Measurements from ENCODE around the gene PVALEF.

PVALEF gene

DNA sequence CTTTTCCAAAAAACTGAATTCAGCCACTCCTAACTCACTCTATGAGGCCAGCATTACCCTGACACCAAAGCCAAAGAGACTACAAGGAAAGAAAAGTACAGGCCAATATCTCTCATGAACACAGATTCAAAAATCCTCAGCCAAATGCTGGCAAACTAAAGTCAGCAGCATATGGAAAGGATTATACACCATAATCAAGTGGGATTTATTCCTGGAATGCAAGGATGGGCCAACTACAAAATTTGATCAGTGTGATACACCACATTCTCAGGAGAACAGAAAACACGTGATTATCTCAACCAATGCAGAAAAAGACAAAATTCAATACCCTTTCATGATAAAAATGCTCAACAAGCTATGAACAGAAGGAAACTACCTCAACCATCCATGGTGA, 8.5 kb downstream of the PVALEF start:
- TF ChIP-seq, protein P1, sequence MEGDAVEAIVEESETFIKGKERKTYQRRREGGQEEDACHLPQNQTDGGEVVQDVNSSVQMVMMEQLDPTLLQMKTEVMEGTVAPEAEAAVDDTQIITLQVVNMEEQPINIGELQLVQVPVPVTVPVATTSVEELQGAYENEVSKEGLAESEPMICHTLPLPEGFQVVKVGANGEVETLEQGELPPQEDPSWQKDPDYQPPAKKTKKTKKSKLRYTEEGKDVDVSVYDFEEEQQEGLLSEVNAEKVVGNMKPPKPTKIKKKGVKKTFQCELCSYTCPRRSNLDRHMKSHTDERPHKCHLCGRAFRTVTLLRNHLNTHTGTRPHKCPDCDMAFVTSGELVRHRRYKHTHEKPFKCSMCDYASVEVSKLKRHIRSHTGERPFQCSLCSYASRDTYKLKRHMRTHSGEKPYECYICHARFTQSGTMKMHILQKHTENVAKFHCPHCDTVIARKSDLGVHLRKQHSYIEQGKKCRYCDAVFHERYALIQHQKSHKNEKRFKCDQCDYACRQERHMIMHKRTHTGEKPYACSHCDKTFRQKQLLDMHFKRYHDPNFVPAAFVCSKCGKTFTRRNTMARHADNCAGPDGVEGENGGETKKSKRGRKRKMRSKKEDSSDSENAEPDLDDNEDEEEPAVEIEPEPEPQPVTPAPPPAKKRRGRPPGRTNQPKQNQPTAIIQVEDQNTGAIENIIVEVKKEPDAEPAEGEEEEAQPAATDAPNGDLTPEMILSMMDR (IDR thresholded peaks at IDR 0.05; ENCODE audit: low read depth, low read length, missing control alignments): no peak
- DNase-seq (ENCODE audit: low read depth): no peak
- H3K4me3 ChIP-seq (ENCODE audit: low read depth, low read length): no peak overlapping the region
- in situ Hi-C loops (cut with HindIII; ENCODE audit: low sequenced_read_pairs): no loop called here

GRCh38 chr17:81176666-81177065, 11.4 kb downstream of the PVALEF start:
- TF ChIP-seq, protein P1 (IDR thresholded peaks at IDR 0.05; ENCODE audit: low read depth, low read length, missing control alignments): no peak
- H3K4me3 ChIP-seq (ENCODE audit: low read depth, low read length): no peak overlapping the region
- no peak for DNase-seq (ENCODE audit: low read depth)
- in situ Hi-C loops (cut with HindIII; ENCODE audit: low sequenced_read_pairs): no loop called here

GRCh38 chr17:81178136-81179091, 13.1 kb downstream of the PVALEF start:
- in situ Hi-C loops (cut with HindIII; ENCODE audit: low sequenced_read_pairs): no loop called here

DNA sequence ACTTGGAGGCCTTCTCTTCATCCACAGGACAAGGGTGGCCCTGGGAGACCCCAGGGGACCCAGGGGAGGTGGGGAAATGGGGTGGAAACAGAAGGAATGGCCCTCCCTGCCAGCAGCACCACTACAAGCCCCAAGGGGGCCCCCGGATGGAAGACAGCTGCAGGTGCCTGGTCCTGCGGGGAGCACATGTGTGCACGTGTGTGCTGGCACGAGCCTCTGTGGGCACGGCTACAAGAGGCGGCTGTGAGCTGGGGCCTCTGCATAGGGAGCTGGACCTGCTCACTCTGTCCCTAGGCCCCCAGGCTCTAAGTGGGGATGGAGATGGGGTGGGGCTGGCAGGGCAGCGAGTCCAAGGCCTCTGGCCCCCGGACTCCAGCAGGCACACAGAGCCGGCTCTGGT, 13.9 kb downstream of the PVALEF start:
- no peak for DNase-seq (ENCODE audit: low read depth)
- TF ChIP-seq, protein P1 (IDR thresholded peaks at IDR 0.05; ENCODE audit: low read depth, low read length, missing control alignments): no peak
- H3K4me3 ChIP-seq (ENCODE audit: low read depth, low read length): no peak overlapping the region
- in situ Hi-C loops (cut with HindIII; ENCODE audit: low sequenced_read_pairs): no loop called here

More at GRCh38 chr17:81178136-81179091, 13.1 kb downstream of the PVALEF start:
- TF ChIP-seq, protein P1 (IDR thresholded peaks at IDR 0.05; ENCODE audit: low read depth, low read length, missing control alignments): no peak
- DNase-seq (ENCODE audit: low read depth): no peak
- no peak overlapping the region for H3K4me3 ChIP-seq (ENCODE audit: low read depth, low read length)

DNA sequence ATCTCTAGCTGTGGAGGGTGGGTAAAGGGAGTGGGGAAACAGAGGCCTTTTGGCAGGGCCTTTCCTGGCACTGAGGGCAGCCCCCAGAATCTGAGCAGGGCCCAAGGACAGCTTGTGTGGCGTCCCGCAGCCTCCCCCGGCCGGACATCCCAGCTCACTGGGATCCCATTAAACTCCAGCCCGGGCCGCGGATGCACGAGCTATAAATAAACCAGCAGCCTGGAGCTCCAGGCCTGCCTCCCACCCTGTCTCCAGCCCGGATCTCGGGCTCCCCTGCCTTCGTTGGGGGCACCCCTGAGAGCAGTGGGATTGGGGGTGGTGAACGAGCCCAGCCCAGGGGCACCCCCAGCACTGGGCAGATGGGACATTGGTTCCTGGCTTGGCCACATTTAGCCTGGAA, 14.6 kb downstream of the PVALEF start:
- no peak overlapping the region for H3K4me3 ChIP-seq (ENCODE audit: low read depth, low read length)
- DNase-seq (ENCODE audit: low read depth): no peak
- TF ChIP-seq, protein P1 (IDR thresholded peaks at IDR 0.05; ENCODE audit: low read depth, low read length, missing control alignments): no peak
- in situ Hi-C loops (cut with HindIII; ENCODE audit: low sequenced_read_pairs): no loop called here

GRCh38 chr17:81180836-81181810, 15.8 kb downstream of the PVALEF start:
- in situ Hi-C loops (cut with HindIII; ENCODE audit: low sequenced_read_pairs): no loop called here
- no peak overlapping the region for H3K4me3 ChIP-seq (ENCODE audit: low read depth, low read length)
- DNase-seq (ENCODE audit: low read depth): no peak
- TF ChIP-seq, protein P1 (IDR thresholded peaks at IDR 0.05; ENCODE audit: low read depth, low read length, missing control alignments): no peak

Data from astrocyte of the cerebellum (primary cell).